GM19238 (cell line): Measurements from ENCODE around the gene SKAP2.

Experiments used
- DNase-seq: peaks from one replicate; pipeline ENCODE4 v3.0.0; 2011; ENCODE audit warnings: low spot score; ENCODE audit not compliant: insufficient read length

Gene SKAP2

DNA sequence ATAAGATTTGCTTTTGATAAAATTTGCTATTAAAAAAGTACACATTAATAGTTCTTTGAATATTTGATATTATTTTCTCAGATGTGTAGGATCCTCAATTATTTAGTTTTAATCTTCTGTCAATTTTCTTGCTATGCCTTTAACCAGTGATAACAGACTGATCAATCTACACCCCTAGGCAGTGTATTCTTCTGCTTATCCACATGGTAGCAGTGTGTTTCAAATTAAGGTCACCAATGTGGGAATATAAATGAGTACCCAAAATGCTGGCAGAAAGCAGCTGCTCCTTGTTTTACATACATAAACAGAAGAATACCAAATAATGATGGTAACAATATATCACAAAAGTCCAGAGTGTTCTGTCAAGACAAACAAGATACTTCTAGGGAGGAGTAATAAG lies 87.0 kb downstream of the SKAP2 start:
- DNase-seq, result no peak

- no peak for DNase-seq
Observed at GRCh38 chr7:26760501-26760900, 103.9 kb downstream of the SKAP2 start.

DNA sequence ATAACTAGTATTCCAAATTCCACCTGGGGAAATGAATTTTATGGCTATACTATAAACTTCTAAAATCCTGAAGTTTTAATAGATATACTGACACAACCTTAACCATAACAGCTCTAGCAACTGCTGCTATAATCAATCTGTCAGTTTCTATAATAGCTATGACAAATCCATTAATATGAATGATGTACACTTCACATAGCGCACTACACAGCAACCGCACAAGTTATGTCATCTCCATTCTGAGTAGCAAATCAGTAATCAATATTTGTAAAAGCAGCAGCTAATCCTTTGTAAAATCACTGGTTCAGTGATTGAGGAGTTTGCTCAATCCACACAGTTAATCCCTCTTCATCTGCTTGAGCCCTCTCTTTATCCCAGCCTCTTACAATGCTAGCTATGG lies 105.3 kb downstream of the SKAP2 start:
- DNase-seq, result no peak

GRCh38 chr7:26743205-26743604 lies 121.2 kb downstream of the SKAP2 start:
- DNase-seq, result no peak

DNA sequence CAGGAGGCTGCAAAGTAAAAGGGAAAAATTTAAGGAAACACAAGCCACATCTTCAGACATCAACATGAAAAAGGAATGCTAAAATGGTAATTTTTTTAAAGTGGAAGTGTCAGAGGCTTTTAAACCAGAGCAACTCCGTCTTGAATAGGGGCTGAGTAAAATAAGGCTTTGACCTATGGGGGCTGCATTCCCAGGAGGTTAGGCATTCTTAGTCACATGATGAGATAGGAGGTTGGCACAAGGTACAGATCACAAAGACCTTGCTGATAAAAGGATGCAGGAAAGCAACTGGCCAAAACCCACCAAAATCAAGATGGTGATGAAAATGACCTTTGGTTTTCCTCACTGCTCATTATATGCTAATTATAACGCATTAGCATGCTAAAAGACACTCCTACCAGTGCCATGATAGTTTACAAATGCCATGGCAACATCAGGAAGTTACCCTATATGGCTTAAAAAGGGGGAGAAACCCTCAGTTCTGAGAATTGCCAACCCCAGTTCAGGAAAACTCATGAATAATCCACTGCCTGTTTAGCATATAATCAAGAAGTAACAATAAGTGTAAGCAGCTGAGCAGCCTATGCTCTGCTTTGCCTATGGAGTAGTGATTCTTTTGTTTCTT lies 128.3 kb downstream of the SKAP2 start:
- DNase-seq, result no peak

- DNase-seq, result no peak
Observed at GRCh38 chr7:26729150-26729775, 135.1 kb downstream of the SKAP2 start.

DNA sequence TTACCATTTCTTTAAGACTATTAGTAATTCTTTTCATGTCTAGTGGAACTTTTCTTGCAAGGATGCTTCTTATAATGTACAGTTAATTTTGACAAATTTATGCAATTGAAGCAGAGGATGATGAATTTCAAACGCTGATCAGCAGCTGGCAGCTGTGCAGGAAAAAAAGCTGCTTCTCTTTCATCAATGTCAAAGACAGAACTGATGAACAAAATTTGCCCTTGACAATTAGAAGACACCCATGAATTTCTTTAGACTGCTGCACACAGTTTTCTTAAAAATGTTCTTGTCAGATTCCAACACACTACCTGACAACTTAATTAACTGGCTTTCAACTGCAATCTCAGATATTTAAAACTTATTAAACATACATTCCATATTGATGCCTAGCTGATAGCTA lies 138.3 kb downstream of the SKAP2 start:
- no peak for DNase-seq

- no peak for DNase-seq
Observed at GRCh38 chr7:26724795-26725194, 139.6 kb downstream of the SKAP2 start.

GRCh38 chr7:26723129-26723528 lies 141.3 kb downstream of the SKAP2 start:
- peak; percentile 1 for DNase-seq

GRCh38 chr7:26721450-26721849 lies 142.9 kb downstream of the SKAP2 start:
- no peak for DNase-seq

- DNase-seq, result no peak
Observed at GRCh38 chr7:26718063-26718462, 146.3 kb downstream of the SKAP2 start.

- DNase-seq, result no peak
Observed at GRCh38 chr7:26714438-26714837, 150.0 kb downstream of the SKAP2 start.

- DNase-seq, result no peak
Observed at GRCh38 chr7:26714006-26714405, 150.4 kb downstream of the SKAP2 start.

GRCh38 chr7:26709210-26709990 lies 155.0 kb downstream of the SKAP2 start:
- DNase-seq, result no peak

DNA sequence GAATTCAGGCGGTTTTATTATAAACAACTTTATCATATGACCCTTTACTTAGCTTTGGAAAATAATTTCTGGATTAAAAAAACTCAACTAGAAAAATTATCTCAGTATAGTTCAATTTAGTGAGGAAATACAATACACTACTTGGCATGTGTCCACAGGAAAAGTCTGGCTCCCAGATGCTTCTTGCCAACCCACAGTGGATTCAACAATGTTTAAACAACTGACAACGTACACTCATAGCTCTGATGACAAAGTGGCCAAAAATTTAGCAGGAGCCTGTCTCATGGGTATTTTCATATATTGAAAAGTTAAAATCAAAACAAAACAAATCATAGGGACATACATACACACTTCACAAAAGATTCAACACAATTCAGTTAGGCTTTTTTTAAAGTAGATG lies 158.8 kb downstream of the SKAP2 start:
- no peak for DNase-seq

DNA sequence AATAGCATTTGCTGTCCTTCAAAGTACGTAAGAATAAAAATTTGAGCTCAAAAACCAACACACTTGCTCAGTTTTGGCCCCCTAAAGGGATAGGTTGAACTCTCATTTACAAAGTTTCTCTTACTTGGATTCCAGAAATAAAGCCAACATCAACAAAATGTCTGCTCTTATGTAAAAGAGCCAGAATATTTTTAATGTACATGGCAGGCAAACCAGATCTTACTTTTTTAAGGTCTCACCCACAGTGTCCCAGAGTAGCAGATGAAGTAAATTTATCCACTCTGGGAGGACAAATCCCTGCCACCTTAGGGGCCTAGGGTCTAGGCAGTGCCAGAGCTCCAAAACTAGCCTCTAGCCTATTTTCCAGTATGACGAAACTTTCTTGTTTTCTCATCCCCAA lies 159.6 kb downstream of the SKAP2 start:
- DNase-seq, result no peak

GRCh38 chr7:26704036-26704435 lies 160.4 kb downstream of the SKAP2 start:
- no peak for DNase-seq

DNA sequence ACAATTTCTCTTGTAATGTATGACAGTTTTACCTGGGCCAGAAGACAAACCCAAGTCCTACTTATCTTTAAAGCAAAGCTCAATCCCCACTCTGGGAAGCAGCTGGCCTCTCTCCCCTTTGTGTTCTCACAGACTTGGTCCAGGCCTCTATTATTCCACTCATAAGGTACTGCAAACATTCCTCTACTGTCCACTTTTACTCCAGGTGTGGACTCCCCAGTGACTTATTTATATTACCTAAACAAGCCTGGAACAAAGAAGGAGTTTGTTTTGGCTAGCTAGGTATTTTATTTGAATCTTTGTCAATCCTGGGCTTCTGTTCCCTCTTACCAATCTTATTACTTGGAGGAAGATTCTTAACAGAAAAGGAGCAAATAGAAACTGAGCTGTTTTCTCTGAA lies 163.5 kb downstream of the SKAP2 start:
- no peak for DNase-seq

- DNase-seq, result no peak
Observed at GRCh38 chr7:26700386-26700785, 164.0 kb downstream of the SKAP2 start.

- no peak for DNase-seq
Observed at GRCh38 chr7:26699766-26700165, 164.6 kb downstream of the SKAP2 start.

GRCh38 chr7:26698806-26699205 lies 165.6 kb downstream of the SKAP2 start:
- DNase-seq, result no peak

- DNase-seq, result no peak
Observed at GRCh38 chr7:26698194-26698593, 166.2 kb downstream of the SKAP2 start.

- DNase-seq, result no peak
Observed at GRCh38 chr7:26696978-26697377, 167.4 kb downstream of the SKAP2 start.
